Mammary epithelial cell (primary cell): ENCODE results near the gene SH3GLB2.

Experiments used
- CTCF ChIP-seq, 2 donors: IDR thresholded peaks in 1 of 2; conservative IDR thresholded peaks in 1 of 2; 2 replicates each; pipeline ENCODE4 v1.5.1; 2011 to 2012; ENCODE audit warnings: inconsistent platforms in 2 of 2, low read length in 2 of 2, mild to moderate bottlenecking in 2 of 2, control low read depth in 1 of 2, low read depth in 1 of 2; ENCODE audit not compliant: insufficient read depth in 1 of 2; ENCODE audit errors: extremely low read depth in 1 of 2
- EZH2 ChIP-seq: IDR thresholded peaks from 2 replicates; pipeline ENCODE4 v1.6.1; 2012; ENCODE audit warnings: low read length, inconsistent platforms, borderline replicate concordance

- TF ChIP-seq CTCF (conservative IDR thresholded peaks at IDR 0.05 in 1 of 2, IDR thresholded peaks at IDR 0.05 in 1 of 2; ENCODE audit: extremely low read depth in 1 of 2, insufficient read depth in 1 of 2, low read depth in 1 of 2, low read length in 2 of 2) (no peak), EZH2 (no peak)
Observed at GRCh38 chr9:129027685-129028191, 393 bp downstream of the SH3GLB2 start.
